Fibroblast of pulmonary artery (primary cell): Measurements from ENCODE around the gene AMPH.

Experiments used
- DNase-seq: peaks from one replicate; pipeline ENCODE4 v3.0.0-alpha.2; 2010; ENCODE audit warnings: low read depth
- H3K4me3 ChIP-seq: replicated peaks from 2 replicates; pipeline ENCODE4 v1.5.1; 2011; ENCODE audit warnings: low read depth, mild to moderate bottlenecking, control low read depth, low read length, moderate library complexity
- TF ChIP-seq, protein P1 (sequence below): IDR thresholded peaks from 2 replicates; pipeline ENCODE4 v1.5.1; 2011; ENCODE audit warnings: mild to moderate bottlenecking, control low read depth, low read length, inconsistent platforms; ENCODE audit errors: missing control alignments

The AMPH gene

DNA sequence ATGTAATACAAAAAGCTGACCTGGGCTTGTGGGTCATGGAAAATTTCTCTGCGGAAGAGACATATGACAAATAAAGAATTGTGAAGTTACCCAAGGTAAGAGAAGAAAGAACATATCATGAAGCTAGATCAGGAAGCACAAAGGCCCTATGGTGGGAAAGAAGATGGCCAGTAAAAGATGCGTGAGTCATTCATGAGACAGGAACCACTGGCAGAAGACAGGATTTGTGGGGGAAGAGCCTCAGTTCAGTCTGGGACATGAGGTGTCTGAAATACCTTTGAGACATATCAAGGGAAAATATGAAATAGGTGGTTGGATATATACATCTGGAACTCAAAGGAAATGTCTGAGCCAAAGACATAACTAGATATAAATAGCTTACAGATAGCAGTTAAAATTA, 27.7 kb upstream of the AMPH start:
- no peak for DNase-seq
- TF ChIP-seq, protein P1, sequence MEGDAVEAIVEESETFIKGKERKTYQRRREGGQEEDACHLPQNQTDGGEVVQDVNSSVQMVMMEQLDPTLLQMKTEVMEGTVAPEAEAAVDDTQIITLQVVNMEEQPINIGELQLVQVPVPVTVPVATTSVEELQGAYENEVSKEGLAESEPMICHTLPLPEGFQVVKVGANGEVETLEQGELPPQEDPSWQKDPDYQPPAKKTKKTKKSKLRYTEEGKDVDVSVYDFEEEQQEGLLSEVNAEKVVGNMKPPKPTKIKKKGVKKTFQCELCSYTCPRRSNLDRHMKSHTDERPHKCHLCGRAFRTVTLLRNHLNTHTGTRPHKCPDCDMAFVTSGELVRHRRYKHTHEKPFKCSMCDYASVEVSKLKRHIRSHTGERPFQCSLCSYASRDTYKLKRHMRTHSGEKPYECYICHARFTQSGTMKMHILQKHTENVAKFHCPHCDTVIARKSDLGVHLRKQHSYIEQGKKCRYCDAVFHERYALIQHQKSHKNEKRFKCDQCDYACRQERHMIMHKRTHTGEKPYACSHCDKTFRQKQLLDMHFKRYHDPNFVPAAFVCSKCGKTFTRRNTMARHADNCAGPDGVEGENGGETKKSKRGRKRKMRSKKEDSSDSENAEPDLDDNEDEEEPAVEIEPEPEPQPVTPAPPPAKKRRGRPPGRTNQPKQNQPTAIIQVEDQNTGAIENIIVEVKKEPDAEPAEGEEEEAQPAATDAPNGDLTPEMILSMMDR = no peak
- H3K4me3 ChIP-seq = no peak overlapping the region

DNA sequence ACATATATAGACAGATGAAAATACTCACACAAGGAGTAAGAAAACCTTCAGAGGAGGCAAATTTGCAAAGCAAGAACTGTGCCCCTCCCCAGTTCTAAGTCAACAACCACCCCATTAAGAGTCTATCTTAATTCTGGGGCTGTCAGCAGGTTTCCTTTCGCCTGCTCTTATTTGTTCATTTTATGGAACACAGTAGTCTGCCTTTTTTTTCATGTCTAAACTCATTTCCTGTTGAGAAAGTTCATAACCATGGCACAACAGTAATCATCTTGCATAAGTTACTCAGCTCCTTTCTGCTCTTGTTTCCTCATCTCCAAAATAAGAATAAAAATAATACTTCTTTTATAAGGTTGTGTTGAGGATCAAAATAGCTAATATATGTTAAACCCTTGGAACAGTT, 25.8 kb upstream of the AMPH start:
- TF ChIP-seq, protein P1 = no peak
- H3K4me3 ChIP-seq = no peak overlapping the region
- DNase-seq = peak; percentile 67

DNA sequence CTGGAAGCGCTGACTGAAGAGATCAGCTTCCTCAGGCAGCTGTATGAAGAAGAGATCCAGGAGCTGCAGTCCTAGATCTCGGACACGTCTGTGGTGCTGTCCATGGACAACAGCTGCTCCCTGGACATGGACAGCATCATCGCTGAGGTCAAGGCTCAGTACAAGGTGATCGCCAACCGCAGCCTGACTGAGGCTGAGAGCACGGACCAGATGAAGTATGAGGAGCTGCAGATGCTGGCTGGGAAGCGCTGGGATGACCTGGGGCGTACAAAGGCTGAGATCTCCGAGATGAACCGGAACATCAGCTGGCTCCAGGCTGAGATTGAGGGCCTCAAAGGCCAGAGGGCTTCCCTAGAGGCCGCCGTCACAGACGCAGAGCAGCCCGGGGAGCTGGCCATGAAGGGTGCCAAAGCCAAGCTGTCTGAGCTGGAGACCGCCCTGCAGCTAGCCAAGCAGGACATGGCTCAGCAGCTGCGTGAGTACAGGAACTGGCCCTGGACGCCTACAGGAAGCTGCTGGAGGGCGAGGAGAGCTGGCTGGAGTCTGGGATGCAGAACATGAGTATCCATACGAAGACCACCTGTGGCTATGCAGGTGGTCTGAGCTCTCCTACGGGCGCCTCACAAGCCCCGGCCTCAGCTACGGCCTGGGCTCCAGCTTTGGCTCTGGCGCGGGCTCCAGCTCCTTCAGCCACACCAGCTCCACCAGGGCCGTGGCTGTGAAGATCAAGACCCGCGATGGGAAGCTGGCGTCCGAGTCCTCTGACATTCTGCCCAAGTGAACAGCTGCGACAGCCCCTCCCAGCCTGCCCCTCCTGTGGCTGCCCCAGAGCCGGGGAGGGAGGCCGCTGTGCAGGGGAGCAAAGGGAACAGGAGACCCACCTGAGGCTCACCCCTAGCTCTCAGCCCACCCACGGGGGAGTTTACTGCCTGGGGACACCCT, 24.9 kb upstream of the AMPH start:
- no peak for DNase-seq
- TF ChIP-seq, protein P1 = no peak
- no peak overlapping the region for H3K4me3 ChIP-seq

DNA sequence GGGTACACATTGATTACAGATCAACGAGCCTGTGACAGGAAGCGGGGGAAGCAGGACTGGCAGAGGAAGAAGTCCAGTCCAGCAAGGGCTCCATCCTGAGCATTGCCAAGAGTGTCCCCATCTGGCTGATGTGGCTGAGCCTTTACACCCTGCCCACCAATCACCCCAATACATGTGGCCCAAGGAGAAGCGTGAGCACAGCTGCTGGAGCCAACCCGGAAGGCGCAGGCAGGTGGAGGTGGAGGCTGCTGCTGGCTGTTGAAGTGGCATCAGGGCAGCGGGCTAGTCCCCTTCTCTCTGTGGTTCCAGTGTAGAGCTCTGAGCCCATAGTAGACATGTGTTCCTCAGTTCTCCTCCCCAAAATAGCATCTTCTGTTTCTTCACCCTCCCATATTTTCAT, 6.8 kb upstream of the AMPH start:
- no peak for DNase-seq

DNA sequence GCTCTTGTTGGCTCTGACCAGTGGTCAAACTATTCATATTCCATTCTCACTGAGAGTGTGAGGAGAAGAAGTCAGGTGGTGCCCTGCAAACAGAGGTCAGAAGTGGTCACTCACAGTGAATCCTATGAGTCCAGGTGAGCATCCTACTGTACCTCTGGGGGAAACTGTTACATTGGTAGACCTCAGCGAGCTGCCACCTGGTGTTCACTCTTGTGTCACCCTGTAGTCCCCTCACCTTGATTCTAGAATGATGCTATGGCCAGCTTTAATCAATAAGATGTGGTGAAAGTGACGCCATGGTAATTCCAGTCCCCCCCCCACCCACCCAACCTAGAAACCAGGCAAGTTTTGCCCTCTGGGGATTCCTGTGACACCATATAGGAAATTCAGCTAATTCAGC, 1.2 kb upstream of the AMPH start:
- TF ChIP-seq, protein P1 = no peak
- no peak overlapping the region for H3K4me3 ChIP-seq
- DNase-seq = no peak

More for the DNA sequence above, 6.8 kb upstream of the AMPH start:
- TF ChIP-seq, protein P1 = no peak
- H3K4me3 ChIP-seq = no peak overlapping the region

DNA sequence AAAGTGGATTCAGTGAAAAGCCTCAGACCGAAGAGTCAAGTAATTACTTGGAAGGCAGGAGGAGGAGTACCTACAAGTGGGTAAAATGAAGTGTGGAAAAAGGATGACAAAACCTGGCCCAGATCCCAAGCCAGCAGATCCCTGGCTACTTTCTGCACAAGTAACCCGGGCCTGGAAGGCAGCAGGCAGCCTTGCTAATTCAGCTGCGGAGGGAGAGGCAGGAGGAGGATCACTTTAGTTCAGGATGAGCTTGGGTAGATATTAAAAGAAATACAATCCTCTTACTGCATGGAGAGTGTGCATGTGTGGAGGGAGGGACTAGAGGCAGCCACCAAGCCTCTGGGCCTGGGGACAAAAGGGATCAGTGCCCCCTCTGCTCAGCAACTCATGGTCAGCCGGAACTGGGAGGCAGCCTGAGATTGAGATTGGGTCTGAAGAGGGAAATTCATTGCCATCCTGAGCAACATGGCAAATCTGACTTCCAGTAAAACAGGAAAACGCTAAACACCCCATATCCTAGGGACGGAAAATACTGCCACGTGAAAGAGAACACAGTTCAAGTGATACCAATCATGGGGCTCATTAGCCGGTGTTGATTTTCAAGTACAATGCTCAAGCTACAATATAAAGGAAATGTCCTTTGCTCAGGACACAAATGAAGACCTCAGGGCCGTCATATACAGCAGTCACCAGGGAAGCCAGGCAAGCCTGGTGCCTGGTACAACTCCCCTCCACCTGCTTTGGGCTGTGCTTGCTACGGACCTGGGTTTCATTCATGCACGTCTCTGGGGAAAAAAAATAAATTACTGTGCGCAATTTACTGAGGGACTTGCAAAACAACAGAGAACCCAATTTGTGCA, 1.3 kb downstream of the AMPH start:
- peak overlapping the region; percentile 49 for H3K4me3 ChIP-seq
- no peak for DNase-seq
- TF ChIP-seq, protein P1 = no peak
